Osteocyte (in vitro differentiated cells): ENCODE results near the gene OR1K1. TPM values are rescaled to one million over a fixed set of nuclear protein-coding genes. Genes with fewer than 3 reads are reported as not detected.

Experiments
- DNase-seq: peaks from one replicate; pipeline ENCODE4 v3.0.0; 2021; ENCODE audit warnings: mixed read lengths; ENCODE audit not compliant: unreplicated experiment; ENCODE audit errors: extremely low spot score
- H3K27ac Mint-ChIP-seq: one replicate; pipeline ENCODE4 v1.8.0; 2021; ENCODE audit warnings: mild to moderate bottlenecking, mixed read lengths; ENCODE audit not compliant: unreplicated experiment
- H3K27me3 Mint-ChIP-seq: one replicate; pipeline ENCODE4 v1.8.0; 2021; ENCODE audit warnings: mixed read lengths; ENCODE audit not compliant: unreplicated experiment
- H3K36me3 Mint-ChIP-seq: one replicate; pipeline ENCODE4 v1.8.0; 2021; ENCODE audit warnings: mixed read lengths; ENCODE audit not compliant: unreplicated experiment
- H3K4me1 Mint-ChIP-seq: one replicate; pipeline ENCODE4 v1.8.0; 2021; ENCODE audit warnings: mixed read lengths; ENCODE audit not compliant: unreplicated experiment
- H3K4me3 Mint-ChIP-seq: one replicate; pipeline ENCODE4 v1.8.0; 2021; ENCODE audit warnings: mild to moderate bottlenecking, moderate library complexity, mixed read lengths; ENCODE audit not compliant: unreplicated experiment
- H3K9me3 Mint-ChIP-seq: one replicate; pipeline ENCODE4 v1.8.0; 2021; ENCODE audit warnings: mixed read lengths; ENCODE audit not compliant: unreplicated experiment
- total RNA-seq: library from RNA; stranded (reverse); gene quantifications from 2 replicates; pipeline ENCODE4 v1.2.1, GENCODE V29; 2021
- TF ChIP-seq, protein P1 (sequence below): fragments of 200-600 bp; sonication (generic); IDR thresholded peaks from 2 replicates; pipeline ENCODE4 v1.5.0; 2021; ENCODE audit warnings: antibody characterized with exemption, mild to moderate bottlenecking, moderate library complexity

OR1K1 gene
- total RNA-seq, 1 donor from 2014 or later = not detected

DNA sequence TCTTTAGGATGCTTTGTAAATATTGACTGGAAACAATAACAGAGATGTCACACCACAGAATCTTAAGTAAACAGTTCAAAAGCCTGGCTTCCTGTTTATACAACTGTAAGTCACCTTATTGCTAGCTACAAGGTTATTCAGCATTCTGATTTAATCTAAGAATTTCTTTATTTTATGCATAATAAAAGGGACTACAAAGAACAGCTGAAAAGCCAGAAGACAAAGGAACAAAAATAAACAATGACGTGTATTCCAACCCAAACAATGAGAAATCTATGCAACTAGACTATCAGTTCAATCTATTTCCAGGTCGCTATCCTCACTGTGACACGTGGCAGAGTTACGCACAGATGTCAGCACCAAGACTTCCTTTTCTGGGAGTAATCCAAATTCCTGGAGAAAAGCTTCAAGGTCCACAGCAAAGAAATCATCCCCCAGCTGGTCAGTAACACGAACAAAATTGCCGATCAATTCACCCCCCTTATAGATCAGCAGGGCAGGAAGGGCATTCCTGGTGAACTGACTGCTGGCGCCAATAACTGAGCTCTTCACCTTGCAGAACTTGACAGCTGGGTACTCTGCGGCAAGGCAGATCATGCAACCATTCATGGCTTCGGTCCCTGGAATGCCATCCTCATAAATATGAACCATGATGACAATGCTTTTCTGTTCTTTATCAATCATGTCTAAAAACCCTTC is 20.0 kb downstream of the OR1K1 start:
- TF ChIP-seq, protein P1, sequence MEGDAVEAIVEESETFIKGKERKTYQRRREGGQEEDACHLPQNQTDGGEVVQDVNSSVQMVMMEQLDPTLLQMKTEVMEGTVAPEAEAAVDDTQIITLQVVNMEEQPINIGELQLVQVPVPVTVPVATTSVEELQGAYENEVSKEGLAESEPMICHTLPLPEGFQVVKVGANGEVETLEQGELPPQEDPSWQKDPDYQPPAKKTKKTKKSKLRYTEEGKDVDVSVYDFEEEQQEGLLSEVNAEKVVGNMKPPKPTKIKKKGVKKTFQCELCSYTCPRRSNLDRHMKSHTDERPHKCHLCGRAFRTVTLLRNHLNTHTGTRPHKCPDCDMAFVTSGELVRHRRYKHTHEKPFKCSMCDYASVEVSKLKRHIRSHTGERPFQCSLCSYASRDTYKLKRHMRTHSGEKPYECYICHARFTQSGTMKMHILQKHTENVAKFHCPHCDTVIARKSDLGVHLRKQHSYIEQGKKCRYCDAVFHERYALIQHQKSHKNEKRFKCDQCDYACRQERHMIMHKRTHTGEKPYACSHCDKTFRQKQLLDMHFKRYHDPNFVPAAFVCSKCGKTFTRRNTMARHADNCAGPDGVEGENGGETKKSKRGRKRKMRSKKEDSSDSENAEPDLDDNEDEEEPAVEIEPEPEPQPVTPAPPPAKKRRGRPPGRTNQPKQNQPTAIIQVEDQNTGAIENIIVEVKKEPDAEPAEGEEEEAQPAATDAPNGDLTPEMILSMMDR = no peak
- peaks cover 22% of the 10 kb centered on the region for H3K4me1 Mint-ChIP-seq
- no peak overlapping the region for H3K4me3 Mint-ChIP-seq
- H3K27ac Mint-ChIP-seq = peak overlapping the region; percentile 80
- H3K27me3 Mint-ChIP-seq = no peaks in the 10 kb centered on the region
- peaks cover 42% of the 10 kb centered on the region for H3K36me3 Mint-ChIP-seq
- DNase-seq = no peak
- no peaks in the 10 kb centered on the region for H3K9me3 Mint-ChIP-seq

- H3K27ac Mint-ChIP-seq = no peak overlapping the region
- DNase-seq = no peak
- H3K4me3 Mint-ChIP-seq = no peak overlapping the region
- peaks cover 41% of the 10 kb centered on the region for H3K36me3 Mint-ChIP-seq
- no peaks in the 10 kb centered on the region for H3K27me3 Mint-ChIP-seq
- TF ChIP-seq, protein P1 = no peak
- H3K9me3 Mint-ChIP-seq = no peaks in the 10 kb centered on the region
- H3K4me1 Mint-ChIP-seq = peaks cover 25% of the 10 kb centered on the region
Observed at GRCh38 chr9:122820490-122820845, 20.5 kb downstream of the OR1K1 start.

- Mint-ChIP-seq H3K27ac (peak overlapping the region; percentile 43), H3K36me3 (peaks cover 44% of the 10 kb centered on the region), H3K27me3 (no peaks in the 10 kb centered on the region), H3K4me3 (no peak overlapping the region), H3K9me3 (no peaks in the 10 kb centered on the region), H3K4me1 (peaks cover 28% of the 10 kb centered on the region)
- no peak for DNase-seq
- TF ChIP-seq, protein P1 = no peak
Observed at GRCh38 chr9:122821278-122821943, 21.5 kb downstream of the OR1K1 start.

- Mint-ChIP-seq H3K36me3 (peaks cover 41% of the 10 kb centered on the region), H3K4me1 (peaks cover 34% of the 10 kb centered on the region), H3K27ac (no peak overlapping the region), H3K27me3 (no peaks in the 10 kb centered on the region), H3K9me3 (no peaks in the 10 kb centered on the region), H3K4me3 (no peak overlapping the region)
- TF ChIP-seq, protein P1 = no peak
- DNase-seq = no peak
Observed at GRCh38 chr9:122822056-122822455, 22.1 kb downstream of the OR1K1 start.

DNA sequence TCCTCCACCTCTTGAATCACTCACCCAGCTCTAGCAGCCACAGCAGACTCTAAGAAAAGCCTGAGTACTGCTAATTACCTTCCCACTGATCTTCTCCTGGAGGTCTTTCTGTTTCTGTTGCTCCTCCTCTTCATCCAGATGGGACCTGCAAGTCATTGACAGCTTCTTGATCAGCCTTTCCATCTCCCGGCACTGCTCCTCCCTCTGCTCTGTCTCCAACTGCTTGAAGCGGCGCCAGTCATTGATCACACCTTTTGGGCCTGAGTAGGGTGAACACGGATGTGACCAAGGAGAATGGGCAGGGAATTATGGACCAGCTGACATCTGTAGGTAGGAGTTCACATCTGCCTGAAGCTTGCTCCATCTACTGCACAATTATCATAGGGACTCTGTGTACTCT is 23.0 kb downstream of the OR1K1 start:
- Mint-ChIP-seq H3K4me1 (peaks cover 39% of the 10 kb centered on the region), H3K27me3 (no peaks in the 10 kb centered on the region), H3K36me3 (peaks cover 38% of the 10 kb centered on the region), H3K4me3 (no peak overlapping the region), H3K9me3 (no peaks in the 10 kb centered on the region), H3K27ac (no peak overlapping the region)
- TF ChIP-seq, protein P1 = no peak
- DNase-seq = peak; percentile 51
